ENCODE data around the gene OR52I1. TPM values are rescaled to one million over a fixed set of nuclear protein-coding genes. Genes with fewer than 3 reads are reported as not detected.

Gene OR52I1
- total RNA-seq, 1 donor from 2014 or later, result 0.27 TPM

DNA sequence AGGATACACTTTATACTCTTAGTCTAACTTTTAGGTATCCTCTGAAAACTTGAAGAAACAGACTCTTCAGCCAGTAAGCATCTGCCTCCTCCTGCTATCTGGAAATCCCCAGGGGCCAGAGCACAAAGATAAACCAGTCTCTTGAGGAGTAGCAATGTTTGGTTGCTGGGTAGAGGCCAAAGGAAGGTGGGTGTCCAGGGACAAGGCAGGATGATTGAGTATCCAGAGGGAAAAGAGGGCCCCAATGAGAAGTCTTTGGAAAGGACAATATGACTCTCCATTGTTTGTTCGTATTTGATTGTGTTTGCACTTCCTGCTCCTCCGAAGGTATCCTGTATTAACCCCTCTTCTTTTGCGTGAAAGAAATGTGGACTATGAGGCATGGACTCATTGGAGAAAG, 4.8 kb upstream of the OR52I1 start:
- H3K36me3 Mint-ChIP-seq (ENCODE audit: unreplicated experiment), result no peaks in the 10 kb centered on the region
- H3K4me1 Mint-ChIP-seq (ENCODE audit: low read depth, unreplicated experiment), result no peaks in the 10 kb centered on the region
- no peaks in the 10 kb centered on the region for H3K9me3 Mint-ChIP-seq (ENCODE audit: unreplicated experiment)
- no peaks in the 10 kb centered on the region for H3K27me3 Mint-ChIP-seq (ENCODE audit: unreplicated experiment)
- no peak overlapping the region for H3K27ac Mint-ChIP-seq (ENCODE audit: unreplicated experiment)
- TF ChIP-seq, protein P1, sequence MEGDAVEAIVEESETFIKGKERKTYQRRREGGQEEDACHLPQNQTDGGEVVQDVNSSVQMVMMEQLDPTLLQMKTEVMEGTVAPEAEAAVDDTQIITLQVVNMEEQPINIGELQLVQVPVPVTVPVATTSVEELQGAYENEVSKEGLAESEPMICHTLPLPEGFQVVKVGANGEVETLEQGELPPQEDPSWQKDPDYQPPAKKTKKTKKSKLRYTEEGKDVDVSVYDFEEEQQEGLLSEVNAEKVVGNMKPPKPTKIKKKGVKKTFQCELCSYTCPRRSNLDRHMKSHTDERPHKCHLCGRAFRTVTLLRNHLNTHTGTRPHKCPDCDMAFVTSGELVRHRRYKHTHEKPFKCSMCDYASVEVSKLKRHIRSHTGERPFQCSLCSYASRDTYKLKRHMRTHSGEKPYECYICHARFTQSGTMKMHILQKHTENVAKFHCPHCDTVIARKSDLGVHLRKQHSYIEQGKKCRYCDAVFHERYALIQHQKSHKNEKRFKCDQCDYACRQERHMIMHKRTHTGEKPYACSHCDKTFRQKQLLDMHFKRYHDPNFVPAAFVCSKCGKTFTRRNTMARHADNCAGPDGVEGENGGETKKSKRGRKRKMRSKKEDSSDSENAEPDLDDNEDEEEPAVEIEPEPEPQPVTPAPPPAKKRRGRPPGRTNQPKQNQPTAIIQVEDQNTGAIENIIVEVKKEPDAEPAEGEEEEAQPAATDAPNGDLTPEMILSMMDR (IDR thresholded peaks at IDR 0.05; ENCODE audit: partially characterized antibody, unreplicated experiment), result no peak
- H3K4me3 Mint-ChIP-seq (ENCODE audit: unreplicated experiment), result no peak overlapping the region
- DNase-seq, result no peak

- H3K27ac Mint-ChIP-seq (ENCODE audit: unreplicated experiment), result no peak overlapping the region
- peaks cover 2% of the 10 kb centered on the region for H3K27me3 Mint-ChIP-seq (ENCODE audit: unreplicated experiment)
- H3K36me3 Mint-ChIP-seq (ENCODE audit: unreplicated experiment), result no peaks in the 10 kb centered on the region
- TF ChIP-seq, protein P1 (IDR thresholded peaks at IDR 0.05; ENCODE audit: partially characterized antibody, unreplicated experiment), result no peak
- H3K9me3 Mint-ChIP-seq (ENCODE audit: unreplicated experiment), result peaks cover 1% of the 10 kb centered on the region
- H3K4me1 Mint-ChIP-seq (ENCODE audit: low read depth, unreplicated experiment), result no peaks in the 10 kb centered on the region
- no peak for DNase-seq
- no peak overlapping the region for H3K4me3 Mint-ChIP-seq (ENCODE audit: unreplicated experiment)
These were observed 11.2 kb downstream of the OR52I1 start for GRCh38 chr11:4605057-4605456.

DNA sequence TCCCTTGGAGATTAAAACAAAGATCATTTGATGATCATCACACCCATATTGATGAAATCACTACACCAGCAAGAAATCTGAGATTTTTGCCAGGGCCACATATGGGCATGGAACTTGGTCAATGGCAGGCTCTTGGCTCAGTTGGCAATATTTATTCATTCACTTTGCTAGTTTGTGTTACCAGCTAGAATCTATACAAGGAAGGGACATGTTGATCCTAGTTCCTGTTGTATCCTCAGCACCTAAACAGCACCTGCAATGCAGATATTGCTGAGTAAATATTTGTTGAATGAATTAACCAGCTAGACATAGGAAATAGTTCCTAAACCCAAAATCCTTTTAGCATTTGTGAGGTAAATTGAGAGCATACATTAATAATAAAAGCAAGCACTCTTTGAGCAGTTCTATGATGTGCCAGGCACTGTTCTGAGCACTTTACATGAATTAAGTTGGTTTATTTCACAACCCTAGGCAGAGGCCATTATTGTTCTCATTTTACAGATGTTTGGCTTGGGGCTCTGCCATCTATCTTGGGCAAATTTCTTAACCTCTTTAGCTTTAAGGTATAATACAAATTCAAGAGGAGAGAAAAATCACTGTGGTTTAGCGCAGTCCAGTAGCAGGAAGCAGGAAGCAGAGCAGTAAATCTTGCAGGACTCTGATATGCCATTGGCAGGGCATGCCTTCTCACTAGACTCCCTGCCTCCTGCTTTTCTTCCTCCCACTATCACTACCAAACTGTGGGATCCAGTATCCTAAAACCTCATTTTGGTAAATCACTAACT, 12.6 kb downstream of the OR52I1 start:
- no peaks in the 10 kb centered on the region for H3K36me3 Mint-ChIP-seq (ENCODE audit: unreplicated experiment)
- H3K27me3 Mint-ChIP-seq (ENCODE audit: unreplicated experiment), result no peaks in the 10 kb centered on the region
- no peaks in the 10 kb centered on the region for H3K4me1 Mint-ChIP-seq (ENCODE audit: low read depth, unreplicated experiment)
- no peak overlapping the region for H3K4me3 Mint-ChIP-seq (ENCODE audit: unreplicated experiment)
- no peak for DNase-seq
- TF ChIP-seq, protein P1 (IDR thresholded peaks at IDR 0.05; ENCODE audit: partially characterized antibody, unreplicated experiment), result no peak
- peaks cover 1% of the 10 kb centered on the region for H3K9me3 Mint-ChIP-seq (ENCODE audit: unreplicated experiment)
- H3K27ac Mint-ChIP-seq (ENCODE audit: unreplicated experiment), result no peak overlapping the region

GRCh38 chr11:4607096-4607495, 13.3 kb downstream of the OR52I1 start:
- Mint-ChIP-seq H3K27me3 (ENCODE audit: unreplicated experiment) (no peaks in the 10 kb centered on the region), H3K27ac (ENCODE audit: unreplicated experiment) (no peak overlapping the region), H3K4me1 (ENCODE audit: low read depth, unreplicated experiment) (no peaks in the 10 kb centered on the region), H3K36me3 (ENCODE audit: unreplicated experiment) (no peaks in the 10 kb centered on the region), H3K4me3 (ENCODE audit: unreplicated experiment) (peak overlapping the region; percentile 94), H3K9me3 (ENCODE audit: unreplicated experiment) (peaks cover 1% of the 10 kb centered on the region)
- DNase-seq, result no peak
- TF ChIP-seq, protein P1 (IDR thresholded peaks at IDR 0.05; ENCODE audit: partially characterized antibody, unreplicated experiment), result no peak

All from glutamatergic neuron (in vitro differentiated cells).